ENCODE results near the gene COL19A1. TPM values are rescaled to one million over a fixed set of nuclear protein-coding genes. Genes with fewer than 3 reads are reported as not detected.

The COL19A1 gene
- total and polyA plus RNA-seq, 2 of the 13 experiments (the other 11 are each of a cell fraction or from before 2014, with no cell fraction given) = not detected

GRCh38 chr6:70045413-70045812 is 179.1 kb downstream of the COL19A1 start (continued):
- TF ChIP-seq HNF1A (IDR thresholded peaks at IDR 0.05; ENCODE audit: low read depth) (no peak), HNF1A (CRISPR knock-in tag; IDR thresholded peaks at IDR 0.05; ENCODE audit: borderline replicate concordance) (no peak), SMAD9 (CRISPR knock-in tag; IDR thresholded peaks at IDR 0.05) (no peak), ZFAT (CRISPR knock-in tag; conservative IDR thresholded peaks at IDR 0.05) (no peak)

GRCh38 chr6:70051197-70052124 is 185.1 kb downstream of the COL19A1 start:
- no TSS peak for BruUV-seq (replicated peaks)
- DNase-seq (ENCODE audit: low spot score) (no peak), ATAC-seq (no peak), FAIRE-seq (no peak)
- Histone ChIP-seq H2AFZ (ENCODE audit: low read length) (no peak overlapping the region), H4K20me1 (ENCODE audit: insufficient read depth, low read length) (no peaks in the 10 kb centered on the region), H3K9ac (ENCODE audit: insufficient read depth, low read depth, low read length) (no peak overlapping the region), H3K27me3 (ENCODE audit: control insufficient read depth in 1 of 2, insufficient read depth in 2 of 2, low read length in 2 of 2) (no peaks in the 10 kb centered on the region; a peak in 1 of 5 replicates), H3K79me2 (ENCODE audit: insufficient read depth, low read length) (no peaks in the 10 kb centered on the region), H3K4me1 (ENCODE audit: insufficient read depth, low read length) (no peaks in the 10 kb centered on the region), H3K36me3 (replicated peaks in 1 of 2; ENCODE audit: control insufficient read depth in 1 of 2, insufficient read depth in 2 of 2, low read length in 2 of 2) (no peaks in the 10 kb centered on the region), H3K27ac (ENCODE audit: extremely low read length, insufficient read depth, low read length) (no peak overlapping the region), H3K4me3 (replicated peaks in 1 of 3; ENCODE audit: insufficient read depth in 1 of 3, low read depth in 2 of 3, low read length in 3 of 3) (no peak overlapping the region), H3K9me3 (ENCODE audit: low read length) (no peaks in the 10 kb centered on the region), H3K4me2 (ENCODE audit: low read depth, low read length) (no peak overlapping the region)
- ChIA-PET CTCF (ENCODE audit: low intra/inter-chr PET ratio, low total read pairs) (no interaction called here), POLR2A (no interaction called here)
- in situ Hi-C loops (cut with HindIII; ENCODE audit: extremely low pct_ligation_motif_present, low pct_unique_long_range_greater_than_20kb) (no loop called here), intact Hi-C loops (cut with micrococcal nuclease; ENCODE audit: unreplicated experiment) (no loop called here)
- 1% methylated on average over 5 of the region's 5 CpGs for WGBS (ENCODE audit: low lambda C conversion rate)
- no peak for TF ChIP-seq RBFOX2 (IDR thresholded peaks at IDR 0.05; ENCODE audit: low read depth, low read length)
- TF ChIP-seq TBP (CRISPR knock-in tag; IDR thresholded peaks at IDR 0.05) = no peak
- TF ChIP-seq ZNF274 (CRISPR knock-in tag; IDR thresholded peaks at IDR 0.05) = no peak
- TF ChIP-seq ZNF839 (CRISPR knock-in tag; IDR thresholded peaks at IDR 0.05; ENCODE audit: borderline replicate concordance) = no peak
- TF ChIP-seq ZNF142 (CRISPR knock-in tag; IDR thresholded peaks at IDR 0.05) = no peak
- no peak for TF ChIP-seq MAFF (IDR thresholded peaks at IDR 0.05; ENCODE audit: low read depth, low read length)
- TF ChIP-seq BRD4 (CRISPR knock-in tag; IDR thresholded peaks at IDR 0.05) = no peak
- TF ChIP-seq KLF15 (CRISPR knock-in tag; IDR thresholded peaks at IDR 0.05; ENCODE audit: borderline replicate concordance) = no peak
- no peak for TF ChIP-seq STAG1 (CRISPR knock-in tag; IDR thresholded peaks at IDR 0.05)
- no peak for TF ChIP-seq MIXL1 (CRISPR knock-in tag; IDR thresholded peaks at IDR 0.05)
